HG02798 (cell line): Measurements from ENCODE around the gene OSBPL8.

Experiments used
- ATAC-seq: cut with Tn5 transposase; IDR thresholded peaks from one replicate; pipeline ENCODE4 v1.9.1; 2021; ENCODE audit warnings: mild to moderate bottlenecking; ENCODE audit not compliant: unreplicated experiment, poor library complexity

The OSBPL8 gene, protein sequence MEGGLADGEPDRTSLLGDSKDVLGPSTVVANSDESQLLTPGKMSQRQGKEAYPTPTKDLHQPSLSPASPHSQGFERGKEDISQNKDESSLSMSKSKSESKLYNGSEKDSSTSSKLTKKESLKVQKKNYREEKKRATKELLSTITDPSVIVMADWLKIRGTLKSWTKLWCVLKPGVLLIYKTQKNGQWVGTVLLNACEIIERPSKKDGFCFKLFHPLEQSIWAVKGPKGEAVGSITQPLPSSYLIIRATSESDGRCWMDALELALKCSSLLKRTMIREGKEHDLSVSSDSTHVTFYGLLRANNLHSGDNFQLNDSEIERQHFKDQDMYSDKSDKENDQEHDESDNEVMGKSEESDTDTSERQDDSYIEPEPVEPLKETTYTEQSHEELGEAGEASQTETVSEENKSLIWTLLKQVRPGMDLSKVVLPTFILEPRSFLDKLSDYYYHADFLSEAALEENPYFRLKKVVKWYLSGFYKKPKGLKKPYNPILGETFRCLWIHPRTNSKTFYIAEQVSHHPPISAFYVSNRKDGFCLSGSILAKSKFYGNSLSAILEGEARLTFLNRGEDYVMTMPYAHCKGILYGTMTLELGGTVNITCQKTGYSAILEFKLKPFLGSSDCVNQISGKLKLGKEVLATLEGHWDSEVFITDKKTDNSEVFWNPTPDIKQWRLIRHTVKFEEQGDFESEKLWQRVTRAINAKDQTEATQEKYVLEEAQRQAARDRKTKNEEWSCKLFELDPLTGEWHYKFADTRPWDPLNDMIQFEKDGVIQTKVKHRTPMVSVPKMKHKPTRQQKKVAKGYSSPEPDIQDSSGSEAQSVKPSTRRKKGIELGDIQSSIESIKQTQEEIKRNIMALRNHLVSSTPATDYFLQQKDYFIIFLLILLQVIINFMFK

DNA sequence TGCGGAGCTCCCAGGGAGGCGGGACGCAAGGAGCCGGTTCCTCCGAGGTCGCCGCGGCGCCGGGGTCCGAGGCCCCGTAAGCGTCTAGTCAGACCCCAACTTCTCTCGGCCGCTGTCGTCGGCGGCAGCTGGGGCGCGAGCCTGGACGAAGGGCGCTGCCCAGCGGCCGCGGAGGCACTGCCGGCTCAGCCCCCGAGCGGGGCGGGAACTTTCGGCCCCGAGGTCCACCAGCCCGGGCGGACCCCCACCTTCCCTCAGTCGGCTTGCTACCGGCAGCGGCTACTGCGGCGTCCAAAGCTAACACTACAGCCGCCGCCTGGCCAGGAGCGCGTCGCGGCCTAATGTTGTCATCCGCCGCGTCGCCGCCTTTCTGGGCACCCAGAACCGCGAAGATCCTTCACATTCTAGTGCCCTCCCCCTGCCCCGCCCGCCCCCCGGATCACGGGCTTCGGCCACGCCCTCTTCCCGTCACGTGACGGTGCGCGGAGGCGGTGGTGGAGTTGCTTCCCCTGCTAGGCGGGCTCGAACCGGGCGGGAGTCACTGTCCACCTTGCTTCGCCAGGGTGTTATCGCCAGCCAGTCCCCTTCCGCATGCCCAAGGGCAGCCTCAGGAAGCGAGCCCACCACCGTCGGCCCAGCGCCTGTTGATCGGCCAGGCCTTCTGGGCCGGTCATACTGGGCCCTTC lies at the start of gene OSBPL8:
OSBPL8 (minus strand) TSS at position 372 of the 686 bp plus-strand sequence. CDS start 72,220 bp downstream, outside the sequence.
- ATAC-seq = peak; percentile 85

DNA sequence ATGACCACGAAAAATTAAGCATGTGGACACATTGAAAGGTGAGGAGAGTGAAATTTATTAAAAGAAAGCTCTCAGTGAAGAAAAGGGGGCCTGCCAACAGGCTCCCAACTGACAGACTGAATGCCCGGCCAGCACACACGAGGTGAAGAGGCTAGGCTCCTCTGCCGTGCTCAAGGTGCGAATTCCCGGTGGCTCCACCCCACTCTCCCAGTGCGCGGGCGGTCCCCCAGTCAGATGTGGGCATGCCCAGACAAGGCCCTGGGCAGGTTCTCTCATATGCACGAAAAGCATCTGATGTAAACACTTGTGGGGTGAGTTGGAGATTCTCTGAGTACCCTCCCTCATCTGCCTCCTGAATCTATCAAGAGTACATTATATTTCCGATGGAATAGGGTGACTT lies 48.5 kb upstream of the OSBPL8 start:
- ATAC-seq = no peak

DNA sequence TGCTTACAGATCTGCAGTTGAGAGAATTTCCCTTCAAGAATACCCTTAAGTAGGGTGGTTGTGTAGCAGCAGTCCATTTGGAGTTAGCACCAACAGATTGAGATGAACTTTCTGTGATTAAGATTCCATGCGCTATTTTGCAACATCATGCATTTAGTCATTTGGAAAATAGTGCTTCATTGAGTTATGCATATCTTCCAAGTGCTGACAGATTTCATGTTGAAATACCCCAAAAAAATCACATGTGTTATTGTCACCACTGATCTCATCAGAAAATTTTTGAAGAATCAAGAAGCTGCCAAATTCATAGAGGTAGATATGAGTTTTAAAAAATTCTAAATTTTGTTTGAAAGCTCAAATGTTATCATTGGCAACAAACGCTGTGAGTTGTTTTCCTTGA lies 35.5 kb upstream of the OSBPL8 start:
- ATAC-seq = no peak

DNA sequence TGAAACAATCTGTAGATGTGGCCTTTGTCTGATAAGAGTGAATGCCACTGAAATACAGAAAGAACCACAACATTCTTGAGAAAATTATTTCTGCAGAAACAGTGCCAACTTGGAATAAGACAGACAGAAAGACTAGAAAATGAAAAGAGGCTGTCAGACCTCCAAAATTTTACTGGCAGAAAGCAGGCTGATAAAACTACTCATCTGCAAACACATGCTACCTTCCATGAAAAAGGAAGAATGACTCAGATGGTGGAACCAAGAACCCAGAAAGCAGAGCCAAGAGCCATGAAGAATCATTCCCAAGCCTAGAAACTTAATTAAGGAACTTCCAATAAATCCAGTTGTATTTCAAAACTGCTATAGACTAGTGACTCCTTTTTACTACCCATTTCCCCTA lies 31.9 kb upstream of the OSBPL8 start:
- ATAC-seq = no peak

DNA sequence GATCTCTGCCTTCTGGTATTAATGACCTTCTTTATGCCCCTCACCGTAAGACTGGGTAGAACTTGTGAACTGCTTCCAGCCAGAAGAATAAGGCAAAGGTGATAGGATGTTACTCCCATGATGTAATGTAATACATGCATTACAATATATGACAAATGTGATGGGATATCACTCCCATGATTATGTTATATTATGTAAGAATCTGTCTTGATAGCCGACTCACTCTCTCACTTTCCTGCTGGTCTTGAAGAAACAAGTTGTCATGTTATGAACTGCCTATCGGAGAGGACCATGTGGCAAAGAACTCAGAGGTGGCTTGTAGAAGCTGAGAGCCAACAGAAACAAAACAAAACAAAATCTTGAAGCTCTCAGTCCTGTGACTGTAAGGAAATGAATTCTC lies 30.6 kb upstream of the OSBPL8 start:
- ATAC-seq = no peak

DNA sequence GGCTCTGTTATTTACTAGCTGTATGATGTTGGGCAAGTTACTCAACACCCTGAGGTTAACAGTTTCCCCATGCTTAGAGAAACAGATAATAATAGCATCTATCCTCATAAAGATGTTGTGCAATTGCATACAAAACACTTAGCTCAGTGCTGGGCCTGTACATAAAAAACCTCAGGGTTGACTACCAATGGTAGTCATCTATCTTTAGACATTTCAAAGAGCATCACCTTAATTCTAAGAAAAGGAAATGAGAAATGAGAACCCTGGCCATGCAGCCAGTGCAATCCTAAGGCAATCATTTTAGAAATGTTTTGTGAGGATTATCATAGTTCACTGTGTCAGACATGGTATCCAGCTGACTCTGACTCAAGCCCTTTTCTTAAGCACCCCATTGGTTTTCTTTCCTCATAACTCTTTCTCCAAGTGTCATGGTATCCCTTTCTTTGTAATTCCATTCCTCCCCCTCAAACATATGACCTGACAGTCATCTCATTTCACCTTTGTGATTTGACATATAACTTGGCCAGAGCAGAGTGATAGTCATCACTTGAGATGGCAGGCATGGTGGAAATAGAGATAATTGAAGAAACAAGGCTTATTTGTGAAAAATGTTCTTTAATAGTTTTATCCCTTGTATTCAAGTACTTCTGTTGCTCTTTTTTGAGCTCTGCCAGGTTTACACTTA lies 29.5 kb upstream of the OSBPL8 start:
- no peak for ATAC-seq

DNA sequence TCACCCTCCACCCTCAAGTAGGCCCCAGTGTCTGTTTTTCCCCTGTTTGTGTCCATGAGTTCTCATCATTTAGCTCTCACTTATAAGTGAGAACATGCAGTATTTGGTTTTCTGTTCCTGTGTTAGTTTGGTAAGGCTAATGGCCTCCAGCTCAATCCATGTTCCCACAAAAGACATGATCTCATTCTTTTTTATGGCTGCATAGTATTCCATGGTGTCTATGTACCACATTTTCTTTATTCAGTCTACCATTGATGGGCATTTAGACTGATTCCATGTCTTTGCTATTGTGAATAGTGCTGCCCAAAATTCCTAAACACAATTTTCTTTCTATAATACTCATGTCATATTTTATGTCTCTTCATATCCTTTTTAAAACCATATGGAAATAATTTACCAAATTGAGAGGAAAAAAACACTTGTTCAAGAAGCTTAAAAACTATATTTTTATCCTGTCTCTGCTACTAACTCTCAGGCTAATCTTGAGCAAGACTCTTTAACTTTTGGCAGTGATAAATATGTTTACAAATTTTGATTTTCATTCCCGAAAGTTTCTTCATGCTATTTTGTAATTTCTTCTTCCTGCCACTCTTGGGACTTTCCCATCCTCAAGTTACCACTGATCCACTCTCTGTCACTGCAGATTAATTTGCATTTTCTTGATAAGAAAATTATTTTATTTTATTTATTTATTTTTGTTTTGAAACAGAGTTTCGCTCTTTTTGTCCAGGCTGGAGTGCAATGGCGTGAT lies 28.0 kb upstream of the OSBPL8 start:
- ATAC-seq = no peak

DNA sequence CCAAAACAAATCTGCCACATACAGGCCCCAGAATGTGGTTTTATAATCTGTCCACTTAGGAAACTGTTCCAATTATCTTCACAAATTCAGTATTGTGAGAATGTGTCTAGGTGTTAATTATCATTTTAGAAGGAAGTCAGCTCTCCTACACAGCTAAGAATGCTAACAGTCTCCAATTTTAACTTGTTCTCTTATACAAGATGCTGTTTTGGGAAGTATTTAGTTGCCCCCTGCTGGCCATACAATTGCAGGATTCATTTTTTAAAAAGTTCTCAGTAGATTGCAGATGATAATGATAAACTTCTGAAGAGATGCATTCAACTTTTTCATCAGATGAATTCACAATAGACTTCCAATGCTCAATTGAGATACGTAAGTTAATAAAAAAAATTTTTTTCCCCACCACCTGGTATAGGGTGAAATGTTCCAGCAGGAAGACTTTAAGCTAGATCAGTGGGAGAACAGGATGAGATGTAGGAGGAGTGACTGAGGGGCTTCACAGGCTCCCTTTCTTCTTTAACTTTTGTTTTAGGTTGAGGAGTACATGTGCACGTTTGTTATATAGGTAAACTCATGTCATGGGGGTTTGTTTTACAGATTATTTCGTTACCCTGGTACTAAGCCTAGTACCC lies 27.3 kb upstream of the OSBPL8 start:
- peak; percentile 74 for ATAC-seq

DNA sequence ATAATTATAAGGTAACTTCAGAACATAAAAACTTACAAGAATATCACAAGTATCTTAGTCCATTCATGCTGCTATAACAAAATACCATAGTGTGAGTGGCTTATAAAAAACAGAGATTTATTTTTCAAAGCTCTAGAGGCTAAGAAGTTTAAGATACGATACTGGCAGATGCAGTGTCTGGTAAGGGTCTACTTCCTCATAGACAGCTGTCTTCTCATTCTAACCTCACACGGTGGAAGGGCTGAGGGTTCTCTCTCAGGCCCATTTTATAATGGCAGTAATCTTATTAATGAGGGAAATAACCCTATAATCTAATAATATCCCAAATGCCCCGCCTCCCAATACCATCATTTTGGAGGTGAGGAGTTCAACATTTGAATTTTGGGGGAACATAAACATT lies 23.7 kb upstream of the OSBPL8 start:
- no peak for ATAC-seq

DNA sequence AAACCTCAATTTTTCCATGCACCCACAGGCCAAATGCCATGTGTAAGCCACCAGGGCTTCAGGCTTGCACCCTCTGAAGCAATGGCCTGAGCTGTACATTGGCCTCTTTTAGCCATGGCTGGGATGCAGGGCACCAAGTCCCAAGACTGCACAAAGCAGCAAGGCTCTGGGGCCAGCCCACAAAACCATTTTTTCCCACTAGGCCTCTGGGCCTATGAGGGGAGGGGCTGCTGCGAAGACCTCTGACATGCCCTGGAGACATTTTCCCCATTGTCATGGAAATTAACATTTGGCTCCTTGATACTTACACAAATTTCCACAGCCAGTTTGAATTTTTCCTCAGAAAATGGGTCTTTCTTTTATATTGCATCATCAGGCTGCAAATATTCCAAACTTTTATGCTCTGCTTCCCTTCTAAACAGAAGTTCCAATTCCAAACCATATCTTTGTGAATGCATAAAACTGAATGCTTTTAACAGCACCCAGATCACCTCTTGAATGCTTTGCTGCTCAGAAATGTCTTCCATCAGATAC lies 14.3 kb upstream of the OSBPL8 start:
- ATAC-seq = no peak

DNA sequence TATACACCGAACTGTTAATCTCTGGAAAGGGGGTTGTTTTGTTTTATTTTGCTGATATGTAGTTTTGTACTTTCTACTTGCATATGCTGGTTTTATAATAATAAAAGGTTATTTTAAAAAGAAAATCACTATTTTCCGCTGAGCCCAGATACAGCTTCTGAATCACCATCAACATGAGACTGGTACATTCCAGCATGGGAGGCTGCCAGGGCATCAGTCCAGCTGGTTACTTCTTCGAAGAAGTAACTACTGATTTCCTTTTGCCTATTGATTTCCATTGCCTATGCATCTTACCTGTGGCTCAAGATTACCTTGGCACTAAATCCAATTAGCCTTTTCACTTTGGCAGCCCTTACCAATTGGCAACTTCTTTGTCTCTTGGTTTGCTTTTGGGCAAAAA lies 11.7 kb upstream of the OSBPL8 start:
- ATAC-seq = no peak

DNA sequence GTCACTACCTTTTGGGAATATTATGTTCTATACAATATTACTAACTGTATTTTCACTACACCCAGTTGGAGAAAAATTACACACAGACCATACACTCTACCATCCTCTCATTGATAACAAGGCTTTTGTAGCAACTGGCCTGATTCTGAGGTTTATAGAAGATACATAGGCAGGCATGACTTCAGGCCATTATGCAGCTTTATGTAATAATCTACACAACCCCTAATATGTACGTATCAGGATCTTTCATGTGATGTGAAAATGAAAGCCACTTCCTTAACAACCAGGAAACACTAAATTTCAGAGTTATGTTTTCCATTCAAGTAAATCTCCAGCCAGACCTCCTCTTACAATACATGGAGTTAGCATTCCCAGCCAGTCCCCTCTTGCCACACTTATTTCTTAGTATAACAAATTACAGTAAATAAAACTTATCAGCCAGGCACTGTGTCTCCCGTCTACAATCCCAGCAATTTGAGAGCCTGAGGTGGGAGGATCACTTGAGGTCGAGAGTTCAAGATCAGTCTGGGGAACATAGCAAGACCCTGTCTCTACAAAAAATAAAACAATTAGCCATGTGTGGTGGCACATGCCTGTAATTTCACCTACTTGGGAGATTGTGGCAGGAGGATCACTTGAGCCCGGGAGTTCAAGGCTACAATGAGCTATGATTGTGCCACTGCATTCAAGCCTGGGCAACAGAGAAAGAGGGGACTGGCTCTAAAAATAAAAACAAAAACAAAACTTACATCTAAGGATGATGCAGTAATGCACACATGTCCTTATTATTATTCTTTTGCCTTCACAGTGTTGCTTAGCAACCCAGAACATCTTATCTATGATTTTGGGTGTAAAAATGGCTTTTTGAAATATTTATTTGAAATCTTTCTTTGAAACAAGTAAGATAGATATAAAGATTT lies 10.4 kb upstream of the OSBPL8 start:
- no peak for ATAC-seq

DNA sequence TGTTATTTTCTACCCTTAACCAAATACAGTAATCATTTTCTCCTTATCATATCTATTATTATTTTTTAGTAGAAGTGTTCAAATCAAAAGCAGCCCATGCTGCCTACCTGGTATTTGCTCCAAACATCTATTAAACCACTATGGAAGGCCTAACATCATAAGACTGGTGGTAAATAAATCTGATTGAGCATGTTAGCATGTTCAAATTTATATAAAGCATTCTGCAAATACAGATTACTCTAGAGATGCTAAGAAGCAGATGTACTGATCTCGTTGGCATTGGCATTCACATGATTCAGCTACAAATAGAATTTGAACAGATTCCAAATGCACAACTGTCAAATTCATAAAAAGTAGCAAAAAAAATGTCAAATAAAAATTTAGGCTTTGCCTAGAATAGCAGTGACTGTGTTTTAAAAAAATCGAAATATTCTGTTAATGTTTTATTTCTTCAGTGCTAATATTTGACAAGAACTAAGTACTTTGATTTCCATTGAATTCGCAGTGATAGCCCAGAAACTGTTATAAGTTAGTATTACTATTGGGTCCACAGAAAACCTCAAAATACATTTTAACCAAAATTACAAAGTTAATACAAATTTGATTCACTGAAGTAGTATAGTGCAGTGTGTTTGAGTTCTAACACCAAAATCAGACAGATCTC lies 9.4 kb upstream of the OSBPL8 start:
- ATAC-seq = no peak

DNA sequence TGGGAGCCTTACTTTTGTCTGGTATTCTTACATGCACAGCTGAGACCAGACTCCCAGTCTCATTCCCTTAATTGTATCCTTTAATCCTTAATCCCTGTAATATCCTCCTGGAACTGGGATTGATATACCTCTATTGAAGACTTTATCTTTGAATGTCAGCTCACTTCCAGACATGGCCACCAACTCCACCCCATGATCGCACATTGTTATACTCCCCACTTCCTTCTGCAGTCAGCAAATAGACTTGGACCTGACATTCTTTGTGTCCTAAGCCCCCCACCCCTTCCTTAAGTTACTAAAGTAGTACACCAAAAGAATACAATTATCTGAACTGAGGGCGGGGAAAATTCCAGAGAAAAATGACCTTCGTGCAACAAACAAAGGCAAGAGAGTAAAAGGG lies 8.6 kb upstream of the OSBPL8 start:
- no peak for ATAC-seq

DNA sequence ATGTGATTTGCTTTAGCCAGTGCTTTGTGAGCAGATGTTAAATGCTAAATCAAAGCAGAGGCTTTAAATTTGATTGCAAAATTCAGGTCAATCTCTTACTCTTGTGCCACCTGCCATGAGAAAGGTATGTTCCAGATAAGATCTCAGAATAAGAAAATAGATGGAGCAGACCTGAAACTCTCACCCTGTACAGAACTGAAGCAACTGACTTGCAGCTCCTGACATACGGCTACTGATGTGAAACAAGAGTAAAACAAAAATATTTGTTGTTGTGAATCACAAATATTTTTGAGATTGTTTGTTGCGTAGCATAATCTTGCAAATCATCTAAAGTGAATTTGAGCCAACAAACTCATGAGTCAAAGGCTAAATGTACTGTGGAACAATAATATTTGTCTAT lies 3.5 kb upstream of the OSBPL8 start:
- no peak for ATAC-seq

DNA sequence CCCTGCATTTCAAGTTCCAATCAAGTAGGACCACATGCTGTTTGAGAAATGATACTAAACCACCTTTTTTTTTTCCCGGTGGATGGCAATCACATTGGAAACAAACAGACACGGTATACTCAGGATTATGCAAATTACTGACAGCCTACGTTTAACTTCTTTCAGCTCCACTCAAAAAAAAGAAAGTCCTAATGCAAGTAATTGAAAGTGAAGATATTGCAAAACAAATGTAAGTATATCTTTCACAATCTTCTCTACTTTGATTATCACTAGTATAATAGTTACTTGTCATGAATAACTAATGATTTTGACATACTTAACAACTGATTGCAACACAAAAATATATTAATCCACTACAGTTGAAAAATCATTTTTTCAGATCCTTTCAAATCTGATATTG lies 2.6 kb upstream of the OSBPL8 start:
- no peak for ATAC-seq

DNA sequence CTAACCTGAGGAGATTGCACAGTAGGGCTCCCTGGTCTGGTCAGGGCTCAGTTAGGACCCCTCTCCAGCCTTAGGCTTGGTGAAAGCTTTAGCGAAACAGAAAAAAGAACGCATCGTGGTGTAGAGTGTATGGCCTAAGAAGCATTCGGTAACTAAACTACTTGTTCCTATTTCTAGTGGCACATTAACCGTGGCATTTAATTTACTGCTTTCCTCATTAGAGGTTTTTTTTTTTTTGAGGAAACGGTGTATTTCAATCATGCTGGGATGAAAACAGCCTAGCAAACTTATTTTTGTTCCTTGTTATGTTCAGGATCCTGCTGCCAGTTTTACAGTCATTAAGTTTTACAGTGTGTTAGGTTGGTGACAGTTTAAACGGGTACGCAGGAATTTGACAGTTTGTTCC lies 518 bp upstream of the OSBPL8 start:
- ATAC-seq = peak; percentile 48
